ENCODE results near the gene RRAGD. TPM values are rescaled to one million over a fixed set of nuclear protein-coding genes. Genes with fewer than 3 reads are reported as not detected.

RRAGD gene
- polyA plus RNA-seq, 1 experiment, result not detected

DNA sequence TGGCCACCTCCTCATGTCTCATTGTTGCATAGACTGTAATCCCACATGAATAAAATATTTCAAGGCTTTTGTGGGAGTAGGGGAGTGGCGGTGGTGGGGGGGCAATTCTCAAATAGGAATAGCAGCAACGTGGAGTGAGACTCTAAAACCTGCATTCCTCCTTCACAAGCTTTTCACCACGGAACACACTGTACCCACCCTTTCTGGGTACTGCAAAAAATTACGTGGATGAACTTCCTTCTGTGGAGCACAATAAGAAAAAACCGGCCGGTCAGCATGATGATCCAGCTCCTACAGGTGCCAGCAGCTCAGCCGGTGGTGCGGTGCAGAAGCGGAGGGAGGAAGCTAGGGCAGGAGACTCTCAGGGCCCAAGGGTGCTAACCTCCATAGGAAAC lies 930 bp upstream of the RRAGD start:
- POLR2A ChIA-PET, result no interaction called here
- no peak for DNase-seq (ENCODE audit: low read depth)
- no peaks in the 10 kb centered on the region for H3K36me3 ChIP-seq (ENCODE audit: control insufficient read depth, insufficient read depth, low read length)
- TF ChIP-seq, protein P1, sequence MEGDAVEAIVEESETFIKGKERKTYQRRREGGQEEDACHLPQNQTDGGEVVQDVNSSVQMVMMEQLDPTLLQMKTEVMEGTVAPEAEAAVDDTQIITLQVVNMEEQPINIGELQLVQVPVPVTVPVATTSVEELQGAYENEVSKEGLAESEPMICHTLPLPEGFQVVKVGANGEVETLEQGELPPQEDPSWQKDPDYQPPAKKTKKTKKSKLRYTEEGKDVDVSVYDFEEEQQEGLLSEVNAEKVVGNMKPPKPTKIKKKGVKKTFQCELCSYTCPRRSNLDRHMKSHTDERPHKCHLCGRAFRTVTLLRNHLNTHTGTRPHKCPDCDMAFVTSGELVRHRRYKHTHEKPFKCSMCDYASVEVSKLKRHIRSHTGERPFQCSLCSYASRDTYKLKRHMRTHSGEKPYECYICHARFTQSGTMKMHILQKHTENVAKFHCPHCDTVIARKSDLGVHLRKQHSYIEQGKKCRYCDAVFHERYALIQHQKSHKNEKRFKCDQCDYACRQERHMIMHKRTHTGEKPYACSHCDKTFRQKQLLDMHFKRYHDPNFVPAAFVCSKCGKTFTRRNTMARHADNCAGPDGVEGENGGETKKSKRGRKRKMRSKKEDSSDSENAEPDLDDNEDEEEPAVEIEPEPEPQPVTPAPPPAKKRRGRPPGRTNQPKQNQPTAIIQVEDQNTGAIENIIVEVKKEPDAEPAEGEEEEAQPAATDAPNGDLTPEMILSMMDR (IDR thresholded peaks at IDR 0.05; ENCODE audit: insufficient read depth, low read depth, low read length), result no peak
- peaks cover 28% of the 10 kb centered on the region for H3K27me3 ChIP-seq (ENCODE audit: control insufficient read depth, insufficient read depth, low read length)
- no peak overlapping the region for H3K4me3 ChIP-seq (ENCODE audit: low read depth, low read length)
- CTCF ChIA-PET, result interaction anchor here (0.7 kb wide), 1 partner anchor 37 kb away, joined by 3 read pairs; no protein-coding TSS in a partner anchor

DNA sequence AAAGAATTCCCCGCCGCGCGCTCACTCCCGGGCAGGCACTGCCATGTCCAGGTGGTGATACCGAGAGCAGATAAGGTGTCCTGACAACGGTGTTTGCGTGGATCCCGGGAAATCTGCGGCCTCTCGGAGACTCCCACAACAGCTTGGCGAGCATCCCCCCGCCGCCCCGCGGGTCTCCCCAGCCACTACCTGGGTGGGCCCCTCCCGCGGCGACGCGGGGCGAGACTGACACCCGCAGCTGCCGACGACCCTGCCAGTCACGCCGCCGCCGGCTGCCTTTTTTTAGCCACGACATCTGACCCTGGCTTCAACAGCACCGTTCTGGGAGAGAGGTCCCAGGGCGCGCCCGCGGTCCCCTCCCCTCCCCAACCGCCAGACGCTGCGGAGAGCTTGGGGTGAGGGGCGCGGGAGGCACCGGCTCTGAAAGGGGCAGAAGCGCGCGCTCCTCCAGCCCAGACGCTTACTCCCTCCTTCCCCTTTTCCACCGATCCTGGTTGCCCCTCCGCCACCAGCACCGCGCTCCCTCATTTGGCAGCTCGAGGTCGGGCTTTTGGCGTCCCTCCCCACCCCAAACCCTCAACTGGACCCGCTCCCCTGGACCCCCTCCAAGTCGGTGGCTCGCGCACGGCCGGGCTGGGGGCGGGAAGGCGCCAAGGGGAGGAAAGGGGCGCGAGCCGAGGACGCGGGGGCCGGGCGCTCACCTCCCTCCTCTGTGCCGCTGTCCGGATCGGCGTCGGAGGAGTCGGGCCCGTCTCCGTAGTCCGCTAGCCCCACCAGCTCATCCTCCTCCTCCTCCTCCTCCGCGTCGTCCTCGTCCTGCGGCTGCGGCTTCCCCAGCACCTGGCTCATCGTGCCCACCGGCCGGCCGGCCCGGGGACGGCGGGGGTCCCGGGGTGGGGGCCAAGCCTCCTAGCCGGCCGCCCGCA lies 665 bp downstream of the RRAGD start:
- POLR2A ChIA-PET, result no interaction called here
- peak overlapping the region; percentile 32 for H3K4me3 ChIP-seq (ENCODE audit: low read depth, low read length)
- peaks cover 26% of the 10 kb centered on the region for H3K27me3 ChIP-seq (ENCODE audit: control insufficient read depth, insufficient read depth, low read length)
- no peaks in the 10 kb centered on the region for H3K36me3 ChIP-seq (ENCODE audit: control insufficient read depth, insufficient read depth, low read length)
- CTCF ChIA-PET, result interaction anchor here (0.6 to 1.1 kb wide), 2 partner anchors 11 to 70 kb away, joined by 3 read pairs; no protein-coding TSS in a partner anchor
- DNase-seq (ENCODE audit: low read depth), result no peak
- TF ChIP-seq, protein P1 (IDR thresholded peaks at IDR 0.05; ENCODE audit: insufficient read depth, low read depth, low read length), result no peak

GRCh38 chr6:89410788-89411144 lies 1.3 kb downstream of the RRAGD start:
- H3K4me3 ChIP-seq (ENCODE audit: low read depth, low read length), result no peak overlapping the region
- TF ChIP-seq, protein P1 (IDR thresholded peaks at IDR 0.05; ENCODE audit: insufficient read depth, low read depth, low read length), result no peak
- no peak for DNase-seq (ENCODE audit: low read depth)
- POLR2A ChIA-PET, result no interaction called here
- no peaks in the 10 kb centered on the region for H3K36me3 ChIP-seq (ENCODE audit: control insufficient read depth, insufficient read depth, low read length)
- CTCF ChIA-PET, result interaction anchor here (0.9 to 1.1 kb wide), 3 partner anchors 11 to 89 kb away, joined by 3 to 4 read pairs (median 3); no protein-coding TSS in a partner anchor
- H3K27me3 ChIP-seq (ENCODE audit: control insufficient read depth, insufficient read depth, low read length), result peaks cover 26% of the 10 kb centered on the region

GRCh38 chr6:89410231-89410761 lies 1.8 kb downstream of the RRAGD start:
- H3K27me3 ChIP-seq (ENCODE audit: control insufficient read depth, insufficient read depth, low read length), result peaks cover 26% of the 10 kb centered on the region
- H3K36me3 ChIP-seq (ENCODE audit: control insufficient read depth, insufficient read depth, low read length), result no peaks in the 10 kb centered on the region
- ChIA-PET POLR2A (no interaction called here), CTCF (interaction anchor here (0.9 to 1.0 kb wide), 2 partner anchors 39 to 88 kb away, joined by 3 to 4 read pairs; no protein-coding TSS in a partner anchor)
- H3K4me3 ChIP-seq (ENCODE audit: low read depth, low read length), result no peak overlapping the region
- TF ChIP-seq, protein P1 (IDR thresholded peaks at IDR 0.05; ENCODE audit: insufficient read depth, low read depth, low read length), result no peak
- no peak for DNase-seq (ENCODE audit: low read depth)

DNA sequence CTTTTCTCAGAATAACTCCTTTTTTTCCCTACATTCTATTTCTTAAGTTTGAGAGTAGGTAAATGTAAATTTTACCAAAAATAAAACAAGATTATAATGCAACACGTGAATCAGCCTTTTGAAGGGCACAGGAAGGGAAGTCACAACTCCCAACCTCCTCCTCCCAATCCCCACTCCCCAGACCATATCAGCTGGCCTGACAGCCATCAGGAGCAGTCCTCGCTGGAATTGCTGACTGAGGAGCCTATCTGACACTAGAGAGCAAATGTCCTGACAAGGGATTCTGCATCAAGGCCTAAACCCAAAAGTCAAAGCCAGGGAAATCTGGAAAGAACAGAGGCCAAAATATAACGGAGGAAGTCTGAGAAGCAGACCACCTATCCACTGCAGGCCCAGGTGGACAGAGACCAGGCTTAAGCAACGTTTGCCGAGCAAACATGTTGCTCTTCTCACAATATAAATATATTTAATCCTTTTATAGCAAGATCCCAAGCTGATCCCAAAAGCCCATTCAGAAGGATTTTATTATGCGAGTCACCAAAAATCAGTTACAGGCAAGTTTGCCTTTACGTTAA lies 2.5 kb downstream of the RRAGD start:
- no peak overlapping the region for H3K4me3 ChIP-seq (ENCODE audit: low read depth, low read length)
- CTCF ChIA-PET, result interaction anchor here (1.0 kb wide), 1 partner anchor 38 kb away, joined by 4 read pairs; no protein-coding TSS in a partner anchor
- TF ChIP-seq, protein P1 (IDR thresholded peaks at IDR 0.05; ENCODE audit: insufficient read depth, low read depth, low read length), result no peak
- no peak for DNase-seq (ENCODE audit: low read depth)
- no peaks in the 10 kb centered on the region for H3K36me3 ChIP-seq (ENCODE audit: control insufficient read depth, insufficient read depth, low read length)
- POLR2A ChIA-PET, result no interaction called here
- H3K27me3 ChIP-seq (ENCODE audit: control insufficient read depth, insufficient read depth, low read length), result peaks cover 26% of the 10 kb centered on the region
